GM21447 (cell line): ENCODE results near the gene SRGAP1.

ENCODE experiments used
- ATAC-seq: cut with Tn5 transposase; IDR thresholded peaks from one replicate; pipeline ENCODE4 v1.9.1; 2021; ENCODE audit not compliant: unreplicated experiment

SRGAP1 gene

DNA sequence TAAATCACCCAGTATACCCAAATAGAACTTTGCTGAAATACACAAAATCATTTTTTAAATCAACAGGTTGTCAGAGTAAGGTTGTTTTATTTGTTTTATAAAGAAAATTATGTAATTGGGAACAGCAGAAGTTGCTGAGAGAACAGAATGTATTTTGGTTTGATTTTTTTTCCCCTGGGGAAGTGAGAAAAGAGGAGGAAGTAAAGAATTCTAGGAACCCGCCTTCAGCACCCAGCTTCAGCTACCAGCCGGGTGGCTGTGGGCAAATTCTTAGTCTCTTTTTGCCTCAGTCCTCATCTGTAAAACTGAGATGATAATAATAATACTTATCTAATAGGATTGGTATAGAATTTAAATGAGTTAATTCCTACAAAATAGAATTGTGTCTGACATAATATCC is 119.4 kb downstream of the SRGAP1 start:
- ATAC-seq, result no peak

DNA sequence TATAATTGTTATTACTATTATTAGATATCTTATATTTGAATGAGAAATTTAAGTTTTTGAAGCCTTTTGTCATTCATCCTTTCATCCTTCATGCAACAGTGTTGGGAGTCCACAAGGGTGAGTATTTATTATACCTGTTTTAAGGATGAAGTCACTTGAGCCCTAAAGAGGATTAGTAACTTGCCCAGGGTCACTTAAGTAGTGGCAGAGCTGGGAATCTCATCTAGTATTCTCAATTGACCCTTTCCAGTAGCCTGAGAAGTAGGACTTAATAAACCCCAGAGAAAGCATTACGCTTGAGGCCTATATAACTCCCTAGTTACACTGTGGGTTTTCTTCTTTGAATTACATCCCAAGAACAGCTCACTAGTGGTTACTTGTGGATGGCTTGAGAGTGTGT is 119.8 kb downstream of the SRGAP1 start:
- no peak for ATAC-seq

DNA sequence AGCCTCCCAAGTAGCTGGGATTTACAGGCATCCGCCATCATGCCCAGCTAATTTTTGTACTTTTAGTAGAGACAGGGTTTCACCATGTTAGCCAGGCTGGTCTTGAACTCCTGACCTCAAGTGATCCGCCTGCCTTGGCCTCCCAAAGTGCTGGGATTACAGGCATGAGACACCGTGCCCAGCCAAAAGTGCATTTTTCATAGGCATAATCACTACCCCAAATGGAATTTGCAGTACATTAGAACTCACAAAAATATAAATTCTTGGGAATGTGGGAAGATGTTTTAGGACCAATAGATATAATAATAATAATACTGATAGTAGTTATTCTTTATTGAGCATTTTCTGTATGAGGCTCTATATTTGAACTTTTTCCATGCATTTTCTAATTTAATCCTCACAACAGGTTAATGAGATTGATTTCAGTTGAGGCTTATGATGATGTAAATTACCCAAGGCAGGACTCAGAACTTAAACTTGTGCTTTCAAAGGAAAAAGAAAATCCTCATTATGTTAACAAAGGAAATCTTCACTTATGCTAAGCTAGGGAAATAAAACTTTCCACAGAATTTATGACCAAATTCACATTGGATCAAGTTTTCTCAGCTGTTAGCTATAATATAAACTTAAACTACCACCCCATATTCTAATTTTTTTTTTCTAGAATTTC is 121.6 kb downstream of the SRGAP1 start:
- ATAC-seq, result no peak

DNA sequence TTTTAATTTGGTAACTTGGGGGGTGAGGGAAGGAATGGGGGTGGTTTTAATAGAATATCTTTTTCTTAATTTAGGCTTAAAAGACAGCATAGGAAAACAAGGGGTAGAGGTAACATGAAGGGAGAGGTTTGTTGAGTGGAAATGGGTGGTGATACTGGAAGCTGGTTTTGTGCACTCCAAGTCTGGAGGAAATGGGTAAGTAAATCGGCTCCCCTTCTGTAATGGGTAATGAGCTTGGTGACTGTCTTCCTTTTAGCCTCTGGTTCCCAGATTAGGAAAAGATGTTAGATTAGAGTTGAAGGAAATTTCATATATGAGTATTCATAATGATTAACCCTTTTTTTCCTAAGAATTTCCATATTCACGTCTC is 122.1 kb downstream of the SRGAP1 start:
- no peak for ATAC-seq

DNA sequence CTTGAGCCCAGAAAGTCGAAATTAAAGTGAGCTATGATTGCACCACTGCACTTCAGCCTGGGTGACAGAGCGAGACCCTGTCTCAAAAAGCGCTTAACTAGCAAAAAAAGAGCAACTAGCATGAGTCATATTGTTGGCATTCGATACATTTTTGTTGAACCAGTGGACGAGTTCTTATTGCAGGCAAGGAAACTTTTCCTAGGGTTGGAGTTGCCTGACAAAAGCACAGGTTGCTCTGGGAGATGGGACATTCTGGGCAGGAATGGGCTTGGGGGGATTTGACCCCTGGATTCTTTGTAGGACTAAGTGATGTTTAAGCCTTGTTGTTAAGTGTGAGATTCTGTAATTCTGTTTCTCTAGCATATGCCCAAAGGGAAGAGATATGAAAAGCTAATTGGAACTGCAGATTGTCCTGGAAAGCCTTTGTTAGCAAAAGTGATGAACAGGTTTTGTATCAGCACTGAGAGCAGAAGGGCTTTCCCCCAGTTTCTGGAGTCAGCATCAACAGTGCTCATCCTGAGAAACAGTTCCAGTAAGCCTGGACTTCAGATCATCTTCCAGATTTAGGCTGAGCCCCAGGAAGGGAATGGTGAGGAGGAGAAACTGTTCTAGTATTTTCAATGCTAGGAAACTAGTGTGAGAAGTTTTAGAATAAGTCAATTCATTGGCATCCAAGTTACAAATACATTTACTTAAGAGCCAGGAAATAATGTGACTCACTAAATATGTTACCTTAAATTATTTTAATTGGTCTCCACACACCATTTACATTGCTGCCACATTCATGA is 123.1 kb downstream of the SRGAP1 start:
- ATAC-seq, result no peak

DNA sequence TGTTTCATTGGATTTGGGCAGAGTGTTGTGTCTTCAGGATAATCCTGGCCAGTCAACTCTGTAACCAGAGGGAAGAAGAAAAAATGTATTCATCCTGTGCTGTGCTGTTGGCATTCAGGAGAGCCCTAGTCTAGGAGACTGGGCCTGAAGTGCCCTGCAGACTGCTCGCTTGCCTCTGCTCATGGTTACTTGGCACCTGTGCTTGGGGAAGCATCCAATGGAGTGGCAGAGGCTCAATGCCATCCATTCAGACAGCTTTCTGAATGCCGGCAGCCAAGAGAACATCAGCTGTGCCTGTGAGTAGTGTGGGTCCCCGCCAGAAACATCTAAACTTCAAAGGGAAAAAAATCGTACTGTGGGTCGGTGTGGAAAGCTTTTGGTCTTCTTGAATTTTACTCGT is 124.2 kb downstream of the SRGAP1 start:
- ATAC-seq, result no peak

DNA sequence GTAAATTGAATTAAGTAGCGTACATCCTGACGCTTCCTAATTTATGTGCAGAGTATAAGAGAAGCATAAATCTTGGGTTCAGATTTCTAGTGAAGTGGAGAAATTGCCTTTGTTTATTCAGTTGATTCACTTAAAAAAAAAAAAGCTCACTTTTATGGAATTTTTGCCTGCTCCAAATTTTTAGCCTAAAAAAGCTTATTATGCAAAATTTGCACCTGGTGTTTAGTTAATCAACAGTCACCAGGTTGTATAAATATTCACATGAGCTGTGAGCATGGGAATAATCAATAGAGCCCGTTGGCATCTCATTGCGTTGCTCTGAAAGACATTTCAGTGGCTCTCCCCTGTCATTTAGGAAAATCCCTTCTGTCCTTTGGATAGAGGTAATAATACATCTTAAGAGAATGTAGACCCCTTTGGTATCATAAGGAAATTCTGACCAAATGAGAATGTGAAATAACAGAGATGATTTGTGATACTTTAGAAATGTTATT is 132.4 kb downstream of the SRGAP1 start:
- ATAC-seq, result no peak

DNA sequence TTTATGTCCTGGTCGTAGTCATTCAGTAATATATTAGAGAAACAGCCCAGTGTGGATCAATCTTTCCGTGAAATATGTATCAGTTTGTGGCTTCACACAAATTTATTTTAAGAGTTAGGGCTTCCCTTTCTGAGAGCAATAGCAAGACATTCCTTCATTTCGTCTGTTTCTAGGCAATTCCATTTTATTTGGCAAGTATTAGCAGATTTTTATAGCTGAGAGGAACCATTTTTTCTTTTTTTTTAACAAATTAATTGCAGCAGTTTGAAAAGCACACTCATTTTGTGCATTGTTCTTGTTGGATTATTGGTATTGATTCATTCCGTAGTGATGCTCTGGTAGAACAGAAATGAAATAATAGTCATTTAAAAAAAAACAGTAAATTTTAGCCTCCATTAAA is 132.9 kb downstream of the SRGAP1 start:
- no peak for ATAC-seq

DNA sequence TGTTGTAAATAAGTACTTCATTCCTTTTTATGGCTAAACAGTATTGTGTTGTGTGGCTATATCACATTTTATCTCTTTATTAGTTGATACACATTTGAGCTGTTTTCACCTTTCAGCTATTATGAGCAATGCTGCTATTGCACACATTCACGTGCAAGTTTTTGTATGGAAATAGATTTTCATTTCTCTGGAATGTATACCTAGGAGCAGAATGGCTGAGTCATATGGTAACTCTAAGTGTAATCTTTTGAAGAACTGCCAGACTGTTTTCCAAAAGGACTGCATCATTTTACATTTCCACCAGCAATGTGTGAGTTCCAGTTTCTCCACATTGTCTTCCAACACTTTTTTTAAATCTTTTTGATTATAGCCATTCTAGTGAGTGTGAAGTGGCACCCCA is 134.0 kb downstream of the SRGAP1 start:
- no peak for ATAC-seq

DNA sequence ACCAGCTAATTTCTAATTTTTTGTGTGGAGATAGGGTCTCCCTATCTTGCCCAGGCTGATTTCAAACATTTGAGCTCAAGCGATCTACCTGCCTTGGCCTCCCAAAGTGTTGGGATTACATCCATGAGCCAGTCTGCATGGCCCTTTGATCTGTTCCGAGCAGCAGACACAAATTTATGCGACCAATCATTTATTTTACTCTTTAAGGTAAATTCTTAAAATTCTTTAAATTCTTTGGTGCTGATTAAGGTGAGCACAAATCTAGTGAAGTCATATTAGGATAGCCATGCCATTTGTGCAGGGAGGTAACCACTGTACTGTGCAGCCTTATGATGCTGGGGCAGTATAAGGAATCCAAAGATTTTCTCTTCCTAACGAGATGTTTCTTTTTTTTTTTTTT is 135.7 kb downstream of the SRGAP1 start:
- ATAC-seq, result no peak

DNA sequence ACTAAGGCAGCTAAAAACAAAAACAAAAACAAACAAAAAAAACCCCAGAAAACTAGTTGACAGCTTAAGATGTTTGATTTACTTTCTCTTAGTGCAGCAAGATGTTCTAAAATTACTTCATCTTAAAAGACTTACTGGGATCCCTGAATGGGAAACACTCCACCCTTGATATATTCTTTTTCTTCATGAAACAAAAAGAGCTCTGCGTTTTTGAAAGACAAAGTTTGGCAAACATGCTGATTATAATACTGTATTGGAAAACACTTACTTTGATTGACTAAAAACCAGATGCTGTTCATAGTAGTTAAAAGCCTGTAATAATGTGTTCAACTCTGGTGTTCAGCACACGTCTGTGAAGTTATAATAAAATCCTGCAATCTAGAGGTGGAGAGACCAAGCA is 136.8 kb downstream of the SRGAP1 start:
- ATAC-seq, result no peak

DNA sequence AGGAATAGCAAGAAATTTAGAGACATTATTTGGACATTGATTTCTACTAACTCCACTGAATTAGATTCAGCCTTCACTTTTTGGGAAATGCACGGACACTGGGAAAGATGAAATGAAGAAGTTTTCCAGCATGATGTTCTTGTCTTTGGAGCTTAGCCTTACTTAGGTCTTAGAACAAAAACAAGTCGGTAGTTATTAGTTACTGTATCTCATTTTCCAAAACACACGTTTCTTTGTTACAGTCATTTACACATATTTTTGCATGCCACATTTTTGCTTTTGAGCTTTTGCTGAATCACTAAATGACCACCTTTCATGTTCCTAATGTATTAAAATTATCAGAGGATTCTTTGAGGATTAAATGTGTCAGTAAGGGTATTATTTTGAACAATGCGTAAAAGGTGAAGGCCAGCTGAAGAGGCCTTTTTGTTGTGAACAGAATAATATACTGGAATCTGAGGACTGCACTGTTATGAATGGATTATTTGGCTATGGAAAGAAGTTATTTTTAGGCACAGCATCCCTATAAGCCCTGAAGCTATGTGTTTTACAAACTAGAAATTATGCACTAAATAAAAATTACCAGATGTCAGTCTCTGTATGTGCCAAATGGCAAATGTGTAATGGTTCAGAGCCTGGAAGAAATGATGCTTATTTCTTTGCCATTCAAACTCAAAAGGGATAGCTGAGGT is 138.2 kb downstream of the SRGAP1 start:
- no peak for ATAC-seq

DNA sequence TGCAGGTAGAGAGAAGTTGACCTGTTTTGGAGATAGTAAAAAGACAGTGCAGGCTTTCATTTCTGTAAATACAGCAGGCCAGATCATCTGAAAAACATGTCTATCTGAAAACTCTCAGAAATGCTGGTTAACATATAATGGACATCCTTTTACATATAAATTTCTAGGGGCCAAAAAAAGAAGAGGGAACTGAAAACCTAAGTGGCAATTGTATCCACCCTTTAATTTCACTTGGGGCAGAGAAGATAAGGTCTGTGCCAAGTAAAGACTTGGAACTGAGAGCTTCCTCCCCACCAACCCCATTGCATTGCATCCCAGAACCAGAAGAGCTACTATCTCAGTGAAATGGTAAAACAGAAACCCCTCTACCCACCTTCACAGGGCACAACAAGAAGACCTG is 141.0 kb downstream of the SRGAP1 start:
- ATAC-seq, result no peak

DNA sequence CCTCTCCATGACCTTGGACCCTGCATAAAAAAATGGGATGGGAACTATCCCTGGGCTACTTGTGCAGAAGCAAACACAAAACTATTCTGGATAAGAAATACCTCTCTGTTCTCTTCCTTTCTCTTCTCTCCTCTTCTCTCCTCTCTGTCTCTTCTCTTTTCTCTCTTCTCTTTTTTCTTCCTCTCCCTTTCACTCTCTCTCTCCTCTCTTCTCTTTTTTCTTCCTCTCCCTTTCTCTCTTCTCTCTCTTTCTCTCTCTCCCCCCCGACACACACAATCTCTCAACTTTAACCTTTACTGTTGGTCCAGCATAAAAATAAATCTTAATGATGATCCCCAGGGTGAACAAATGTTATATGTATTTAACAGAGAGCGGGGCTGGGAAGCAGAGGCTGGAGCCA is 141.4 kb downstream of the SRGAP1 start:
- ATAC-seq, result no peak

DNA sequence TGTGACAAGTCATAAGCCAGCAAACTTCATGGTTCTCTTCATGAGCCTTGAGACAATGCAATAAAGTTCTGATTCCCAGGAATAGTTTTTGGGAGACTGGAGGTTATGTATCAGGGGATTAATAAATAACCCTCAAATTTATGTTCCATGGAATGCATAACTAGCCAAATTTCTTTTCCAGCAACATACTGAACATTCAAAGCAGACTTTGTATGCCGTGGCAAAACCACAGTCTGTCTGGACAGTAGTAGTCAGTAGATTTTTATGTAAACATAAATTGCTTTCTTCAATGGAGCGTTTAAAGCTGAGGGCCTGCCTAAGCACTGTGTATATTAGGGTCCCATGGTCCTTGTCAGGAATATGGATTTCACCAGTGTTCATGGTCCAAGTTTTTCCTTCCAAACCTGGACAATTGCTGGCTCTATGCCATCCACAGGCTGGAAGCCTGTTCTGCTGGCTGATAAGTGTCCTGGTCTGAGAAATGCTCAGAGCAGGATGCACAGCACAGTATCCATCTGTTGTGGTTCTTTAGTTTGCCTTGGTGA is 144.9 kb downstream of the SRGAP1 start:
- no peak for ATAC-seq

DNA sequence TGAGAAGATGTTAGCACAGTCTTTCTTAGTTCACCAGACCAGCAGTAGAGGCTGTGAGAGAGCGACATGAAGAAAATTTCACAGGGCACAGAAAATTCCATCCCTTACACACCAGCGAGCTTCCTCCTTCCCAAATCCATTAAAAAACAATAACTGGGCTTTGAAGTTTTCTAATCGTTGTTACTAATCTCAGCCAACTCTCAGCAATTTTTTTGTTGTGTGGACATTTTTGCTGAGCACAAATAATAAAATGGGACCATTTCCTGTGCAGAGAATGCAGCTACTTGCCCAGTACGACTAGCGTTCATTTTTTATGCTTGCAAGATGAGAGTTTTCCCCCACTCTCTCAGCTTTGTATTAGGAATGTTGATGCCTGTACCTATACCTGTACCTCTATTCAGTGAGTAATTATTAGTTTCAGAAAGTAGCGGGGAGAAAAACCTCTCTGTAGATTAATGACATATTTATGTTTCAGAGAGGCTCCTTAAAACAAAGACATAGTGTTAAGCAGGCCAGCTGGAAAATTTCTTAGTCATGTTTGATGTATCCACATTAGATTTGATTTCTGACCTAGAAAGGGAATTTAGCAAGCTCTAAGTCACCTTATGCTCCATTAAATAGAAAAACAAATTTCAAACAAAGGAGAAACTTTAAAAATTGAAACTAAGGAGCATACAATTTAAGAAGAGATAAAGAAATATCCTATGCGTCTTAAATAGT is 146.5 kb downstream of the SRGAP1 start:
- ATAC-seq, result no peak

DNA sequence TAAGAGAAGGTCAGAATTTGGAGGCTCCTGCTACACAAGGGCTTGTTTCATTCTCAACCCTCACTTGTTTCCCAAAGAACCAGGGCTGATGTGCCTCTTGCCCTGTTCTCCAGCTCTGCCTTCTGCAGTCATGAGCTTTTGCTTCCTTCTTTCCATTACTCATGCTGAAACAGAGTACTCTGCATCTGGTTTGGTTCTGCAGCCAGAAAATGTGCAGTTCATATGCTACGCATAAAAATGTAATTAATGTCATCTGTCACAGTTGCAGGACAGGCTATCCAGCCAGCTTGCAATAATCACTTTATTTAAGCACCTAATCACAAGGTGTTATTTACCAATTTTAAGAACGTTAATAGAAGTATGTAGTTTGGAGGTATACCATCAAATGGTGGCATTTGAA is 150.2 kb downstream of the SRGAP1 start:
- ATAC-seq, result no peak

DNA sequence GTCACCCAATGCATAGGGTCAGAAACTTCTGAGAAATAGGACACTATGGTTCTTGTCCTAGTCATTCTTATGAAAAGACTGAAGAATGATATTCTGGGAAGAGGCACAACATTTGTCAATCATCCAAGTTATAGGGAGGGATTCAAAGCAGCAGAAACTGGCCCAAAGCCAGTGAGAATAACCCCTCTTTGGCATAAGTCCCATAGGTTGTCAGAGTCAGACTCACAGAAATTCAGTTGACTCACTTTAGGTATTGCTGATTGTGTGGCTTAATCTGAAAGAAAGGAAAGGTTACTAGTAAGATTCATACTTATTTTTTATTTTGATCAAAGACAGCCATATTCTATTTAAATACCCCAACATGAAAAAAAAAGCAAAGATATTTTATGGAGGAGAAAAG is 151.0 kb downstream of the SRGAP1 start:
- no peak for ATAC-seq

DNA sequence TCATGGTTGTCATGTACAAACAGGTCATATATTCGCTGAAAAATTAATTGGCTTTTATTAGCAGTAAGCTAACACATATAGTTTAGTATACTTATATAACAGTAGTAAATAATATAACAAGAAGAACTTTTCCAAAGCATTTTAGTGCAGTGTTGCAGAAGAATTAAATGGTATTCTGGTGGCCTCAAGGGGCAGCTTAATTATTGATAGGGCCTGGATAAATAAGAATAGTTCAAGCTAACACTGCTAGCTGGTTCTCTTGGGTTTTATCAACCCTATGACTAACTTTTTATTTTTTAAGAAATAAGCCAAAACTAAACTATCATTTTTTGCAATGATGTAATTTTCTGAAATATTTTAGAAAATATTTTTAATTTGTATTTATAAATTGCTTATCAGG is 152.1 kb downstream of the SRGAP1 start:
- no peak for ATAC-seq

DNA sequence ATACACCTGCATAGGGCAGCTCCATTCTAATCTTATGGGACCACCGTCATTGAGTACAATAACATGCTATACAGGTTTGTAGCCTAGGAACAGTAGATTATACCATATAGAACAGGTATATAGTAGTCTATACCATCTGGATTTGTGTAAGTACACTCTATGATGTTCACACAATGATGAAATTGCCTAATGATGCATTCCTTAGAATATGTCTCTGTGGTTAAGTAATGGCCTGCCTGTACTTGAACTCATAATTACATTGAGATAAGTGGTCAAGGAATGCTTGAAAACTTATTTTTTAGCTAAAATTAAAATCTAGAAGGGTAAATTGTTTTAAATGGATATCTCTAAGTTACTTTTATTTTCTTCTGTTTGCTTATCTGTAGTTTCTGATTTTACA is 152.7 kb downstream of the SRGAP1 start:
- ATAC-seq, result no peak

DNA sequence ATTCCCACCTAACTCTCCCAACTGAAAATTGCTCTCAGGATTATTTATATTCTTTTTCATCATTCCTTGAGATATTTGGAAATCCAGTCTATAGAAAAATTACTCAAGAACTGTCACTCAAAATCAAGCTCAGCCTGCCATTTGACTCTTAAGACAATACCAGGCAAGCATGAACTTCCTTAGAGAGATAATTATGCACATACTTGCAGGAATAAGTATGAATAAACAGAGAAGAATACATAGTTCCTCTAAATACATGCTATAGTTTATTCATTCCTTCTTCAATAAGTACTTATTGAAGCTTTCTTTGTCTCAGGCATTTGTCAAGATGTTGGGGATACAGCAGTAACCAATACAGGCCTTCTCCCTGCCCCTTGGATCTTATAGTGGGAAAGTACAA is 154.1 kb downstream of the SRGAP1 start:
- ATAC-seq, result no peak
